Smooth muscle cell (in vitro differentiated cells): ENCODE measurements around the gene CUBN. TPM values are rescaled to one million over a fixed set of nuclear protein-coding genes. Genes with fewer than 3 reads are reported as not detected.

ENCODE experiments used
- DNase-seq: peaks from one replicate; lab custom pipeline; 2025; ENCODE audit not compliant: unreplicated experiment; lab: John Stamatoyannopoulos, UW
- H2AFZ ChIP-seq: fragments of 200-600 bp; sonication (generic); 2 replicates; pipeline ENCODE4 v1.6.0; 2016; ENCODE audit warnings: antibody characterized with exemption, low read depth, mild to moderate bottlenecking
- H3F3A ChIP-seq: fragments of 200-600 bp; sonication (generic); 2 replicates; pipeline ENCODE4 v1.6.0; 2017; ENCODE audit warnings: antibody characterized with exemption, low read depth
- H3K27ac ChIP-seq: fragments of 200-600 bp; sonication (generic); 2 replicates; pipeline ENCODE4 v1.5.1; 2016; ENCODE audit warnings: low read depth, mild to moderate bottlenecking
- H3K27me3 ChIP-seq: fragments of 200-600 bp; sonication (generic); 2 replicates; pipeline ENCODE4 v1.6.1; 2016; ENCODE audit warnings: low read depth, mild to moderate bottlenecking
- H3K36me3 ChIP-seq: fragments of 200-600 bp; sonication (generic); 2 replicates; pipeline ENCODE4 v1.5.1; 2016; ENCODE audit warnings: low read depth
- H3K4me1 ChIP-seq: fragments of 200-600 bp; sonication (generic); 2 replicates; pipeline ENCODE4 v1.5.1; 2016; ENCODE audit warnings: low read depth
- H3K4me2 ChIP-seq: fragments of 200-600 bp; sonication (generic); 2 replicates; pipeline ENCODE4 v1.6.0; 2016; ENCODE audit warnings: mild to moderate bottlenecking
- H3K4me3 ChIP-seq: fragments of 200-600 bp; sonication (generic); 2 replicates; pipeline ENCODE4 v1.5.1; 2016; ENCODE audit warnings: mild to moderate bottlenecking
- H3K79me2 ChIP-seq: fragments of 200-600 bp; sonication (generic); 2 replicates; pipeline ENCODE4 v1.6.0; 2016; ENCODE audit warnings: low read depth, mild to moderate bottlenecking
- H3K9ac ChIP-seq: fragments of 200-600 bp; sonication (generic); 2 replicates; pipeline ENCODE4 v1.6.0; 2016; ENCODE audit warnings: low read depth
- H3K9me3 ChIP-seq: fragments of 200-600 bp; sonication (generic); replicated peaks from 2 replicates; pipeline ENCODE4 v1.5.1; 2016; ENCODE audit warnings: low read depth
- H4K20me1 ChIP-seq: fragments of 200-600 bp; sonication (generic); 2 replicates; pipeline ENCODE4 v1.6.0; 2016; ENCODE audit warnings: low read depth
- CTCF ChIP-seq: fragments of 200-600 bp; sonication (generic); IDR thresholded peaks from 2 replicates; pipeline ENCODE4 v1.5.1; 2017; ENCODE audit warnings: borderline replicate concordance, mild to moderate bottlenecking, antibody characterized with exemption; ENCODE audit not compliant: insufficient read depth, poor library complexity, severe bottlenecking
- WGBS: methylation state at CpG from one replicate; pipeline ENCODE4 v1.1.7; 2016; ENCODE audit warnings: low lambda C conversion rate; 5-methylcytosine and 5-hydroxymethylcytosine counted together
- polyA plus RNA-seq: library from polyadenylated mRNA; unstranded; fragments of >200 nt; fragmentation: Nextera tagmentation; extraction: Ambion mirVana; gene quantifications from 2 replicates; pipeline ENCODE4 v1.2.1, GENCODE V29; 2016
- total RNA-seq: library from RNA; depleted of rRNA; stranded (reverse); fragments of >200 nt; gene quantifications from 2 replicates; pipeline ENCODE4 v1.2.3, GENCODE V29; 2014

Gene CUBN
- total and polyA plus RNA-seq, 2 experiments from 2014 or later: 0.62 to 4.7 TPM

DNA sequence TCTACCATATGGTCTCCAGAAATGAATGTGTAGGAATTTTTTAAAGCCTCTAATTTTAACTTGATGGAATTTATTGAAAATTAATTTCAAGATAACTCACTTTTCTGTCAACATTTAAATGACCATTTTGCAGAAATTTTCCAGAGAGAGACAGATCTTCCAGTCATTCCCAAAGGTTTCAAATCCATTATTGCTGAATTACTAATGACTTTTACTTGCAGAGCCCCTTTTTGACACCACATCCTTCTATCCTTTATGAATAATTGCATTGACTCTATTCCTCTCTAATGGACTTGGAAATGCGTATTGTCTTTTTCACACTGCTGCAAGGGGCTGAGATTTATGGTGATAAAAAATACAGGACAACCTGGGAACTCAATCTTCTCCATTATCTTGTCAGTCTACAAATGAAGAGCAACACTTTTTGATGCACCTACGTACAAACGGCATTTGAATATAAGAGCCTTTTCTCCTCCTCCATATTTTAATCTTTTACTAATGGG lies 42.7 kb downstream of the CUBN start:
- TF ChIP-seq CTCF: no peak
- no peak overlapping the region for H3K4me2 ChIP-seq
- H2AFZ ChIP-seq: no peak overlapping the region
- no peak overlapping the region for H3K27ac ChIP-seq
- H3K9me3 ChIP-seq: no peaks in the 10 kb centered on the region
- H3K79me2 ChIP-seq: no peaks in the 10 kb centered on the region
- H3K36me3 ChIP-seq: no peaks in the 10 kb centered on the region
- H3K4me1 ChIP-seq: no peaks in the 10 kb centered on the region
- WGBS: 98% methylated on average over 3 of the region's 3 CpGs
- DNase-seq: no peak
- H4K20me1 ChIP-seq: no peaks in the 10 kb centered on the region
- no peaks in the 10 kb centered on the region for H3F3A ChIP-seq
- H3K4me3 ChIP-seq: no peak overlapping the region
- no peaks in the 10 kb centered on the region for H3K27me3 ChIP-seq
- H3K9ac ChIP-seq: no peak overlapping the region

- Histone ChIP-seq H3K27me3 (no peaks in the 10 kb centered on the region), H3K4me1 (no peaks in the 10 kb centered on the region), H3K36me3 (no peaks in the 10 kb centered on the region), H2AFZ (peak overlapping the region; percentile 36), H3K4me2 (no peak overlapping the region), H3K9ac (no peak overlapping the region), H3F3A (no peaks in the 10 kb centered on the region), H3K27ac (peak overlapping the region; percentile 30), H3K4me3 (no peak overlapping the region), H3K9me3 (no peaks in the 10 kb centered on the region), H3K79me2 (no peaks in the 10 kb centered on the region), H4K20me1 (no peaks in the 10 kb centered on the region)
- no peak for TF ChIP-seq CTCF
- 61% methylated on average over 4 of the region's 4 CpGs for WGBS
- DNase-seq: no peak
Observed at GRCh38 chr10:17085011-17085725, 44.4 kb downstream of the CUBN start.

GRCh38 chr10:17084258-17084657 lies 45.4 kb downstream of the CUBN start:
- Histone ChIP-seq H3K27ac (no peak overlapping the region), H3K4me3 (no peak overlapping the region), H3K4me2 (no peak overlapping the region), H3K9ac (no peak overlapping the region), H4K20me1 (no peaks in the 10 kb centered on the region), H3K79me2 (no peaks in the 10 kb centered on the region), H3F3A (no peaks in the 10 kb centered on the region), H3K36me3 (no peaks in the 10 kb centered on the region), H3K4me1 (no peaks in the 10 kb centered on the region), H2AFZ (no peak overlapping the region), H3K27me3 (no peaks in the 10 kb centered on the region), H3K9me3 (no peaks in the 10 kb centered on the region)
- WGBS: 83% methylated on average over 6 of the region's 6 CpGs
- no peak for DNase-seq
- no peak for TF ChIP-seq CTCF

GRCh38 chr10:17081431-17081830 lies 48.2 kb downstream of the CUBN start:
- Histone ChIP-seq H3K27me3 (no peaks in the 10 kb centered on the region), H4K20me1 (no peaks in the 10 kb centered on the region), H3K27ac (no peak overlapping the region), H3K4me3 (no peak overlapping the region), H3K79me2 (no peaks in the 10 kb centered on the region), H3K4me2 (no peak overlapping the region), H3K4me1 (peaks cover 1% of the 10 kb centered on the region), H3K9me3 (no peaks in the 10 kb centered on the region), H3F3A (peaks cover 8% of the 10 kb centered on the region), H3K9ac (no peak overlapping the region), H3K36me3 (no peaks in the 10 kb centered on the region), H2AFZ (no peak overlapping the region)
- WGBS: 95% methylated on average over 2 of the region's 2 CpGs
- no peak for DNase-seq
- TF ChIP-seq CTCF: no peak
